HepG2 (cell line): Measurements from ENCODE around the gene TSGA10IP. TPM values are rescaled to one million over a fixed set of nuclear protein-coding genes. Genes with fewer than 3 reads are reported as not detected.

ENCODE experiments used
- BORCS8-MEF2B ChIP-seq: sonication (generic); formaldehyde crosslinking; IDR thresholded peaks from 2 replicates; pipeline ENCODE4 v1.8.0; 2022; ENCODE audit warnings: mild to moderate bottlenecking, missing genetic modification reagents
- CBX5 ChIP-seq: sonication (generic); formaldehyde crosslinking; IDR thresholded peaks from 2 replicates; pipeline ENCODE4 v1.4.0; 2020; ENCODE audit warnings: missing genetic modification reagents, borderline replicate concordance
- GATAD2A ChIP-seq: IDR thresholded peaks from 2 replicates; pipeline ENCODE4 v1.6.1; 2016
- HMGXB3 ChIP-seq: sonication (generic); formaldehyde crosslinking; IDR thresholded peaks from 2 replicates; pipeline ENCODE4 v1.4.0; 2020; ENCODE audit warnings: missing genetic modification reagents, borderline replicate concordance
- IRX3 ChIP-seq: sonication (generic); formaldehyde crosslinking; IDR thresholded peaks from 2 replicates; pipeline ENCODE4 v1.8.1; 2023; ENCODE audit warnings: mild to moderate bottlenecking, low read depth, missing genetic modification reagents, borderline replicate concordance
- JUN ChIP-seq: sonication (generic); formaldehyde crosslinking; IDR thresholded peaks from 2 replicates; pipeline ENCODE4 v1.4.0; 2020; ENCODE audit warnings: mild to moderate bottlenecking, missing genetic modification reagents
- KDM6A ChIP-seq: IDR thresholded peaks from 2 replicates; pipeline ENCODE4 v1.6.1; 2016; ENCODE audit warnings: low read depth
- MED1 ChIP-seq: sonication (generic); formaldehyde crosslinking; IDR thresholded peaks from 2 replicates; pipeline ENCODE4 v1.4.0; 2020; ENCODE audit warnings: missing genetic modification reagents
- MNT ChIP-seq: fragments of 450-650 bp; IDR thresholded peaks from 2 replicates; pipeline ENCODE4 v1.6.1; 2016
- NR2F2 ChIP-seq: IDR thresholded peaks from 2 replicates; pipeline ENCODE4 v1.6.1; 2012; ENCODE audit warnings: low read depth, inconsistent platforms, borderline replicate concordance
- PLRG1 ChIP-seq: fragments of 450-650 bp; conservative IDR thresholded peaks from 2 replicates; pipeline ENCODE4 v1.6.1; 2016
- POLR2AphosphoS5 ChIP-seq: IDR thresholded peaks from 2 replicates; pipeline ENCODE4 v1.6.1; 2012; ENCODE audit warnings: low read depth, low read length
- RNF2 ChIP-seq: fragments of 450-650 bp; conservative IDR thresholded peaks from 2 replicates; pipeline ENCODE4 v1.6.1; 2016; ENCODE audit warnings: low read depth
- TEAD3 ChIP-seq: optimal IDR thresholded peaks from 2 replicates; pipeline ENCODE3; 2016; ENCODE audit warnings: borderline replicate concordance
- TFAP4 ChIP-seq: sonication (generic); IDR thresholded peaks from 2 replicates; pipeline ENCODE4 v1.6.1; 2016; ENCODE audit warnings: low read depth, borderline replicate concordance
- ZFYVE20 ChIP-seq: sonication (generic); formaldehyde crosslinking; IDR thresholded peaks from 2 replicates; pipeline ENCODE4 v1.8.0; 2023; ENCODE audit warnings: low read depth, mild to moderate bottlenecking, moderate library complexity, missing genetic modification reagents, borderline replicate concordance
- ZNF232 ChIP-seq: sonication (generic); formaldehyde crosslinking; IDR thresholded peaks from 2 replicates; pipeline ENCODE4 v1.4.0; 2020; ENCODE audit warnings: missing genetic modification reagents, borderline replicate concordance
- ZNF619 ChIP-seq: sonication (generic); formaldehyde crosslinking; IDR thresholded peaks from 2 replicates; pipeline ENCODE4 v1.4.0; 2020; ENCODE audit warnings: mild to moderate bottlenecking, missing genetic modification reagents
- polyA plus RNA-seq, 8 experiments: library from polyadenylated mRNA; depleted of rRNA in 3 of 8; stranded (reverse) in 7 of 8; unstranded in 1 of 8; fragments of >200 nt; fragmentation: Illumina TruSeq in 4 of 8; extraction: Trizol in 4 of 8; gene quantifications; 2 replicates each; pipeline versions ENCODE4 v1.2.1 to v1.2.3, GENCODE V29; 2011 to 2016; ENCODE audit warnings: low read depth in 4 of 8, missing spikeins in 1 of 8, mixed read lengths in 1 of 8; ENCODE audit not compliant: insufficient read depth in 1 of 8
- total RNA-seq, 5 experiments: library from RNA; depleted of rRNA; stranded (reverse); fragments of >200 nt; fragmentation: Illumina TruSeq; extraction: Trizol; gene quantifications; 2 replicates each; pipeline ENCODE4 v1.2.3, GENCODE V29; 2016; ENCODE audit warnings: low read depth in 1 of 5
- TF ChIP-seq, protein P1 (sequence below): sonication (generic); formaldehyde crosslinking; conservative IDR thresholded peaks from 2 replicates; pipeline ENCODE4 v1.4.0; 2020; ENCODE audit warnings: missing genetic modification reagents
- TF ChIP-seq, protein P2 (sequence below): IDR thresholded peaks from 2 replicates; pipeline ENCODE4 v1.6.1; 2016; ENCODE audit warnings: missing biosample characterization, missing genetic modification reagents, low read depth

The TSGA10IP gene
- total and polyA plus RNA-seq, 2 of the 13 experiments (the other 11 are each of a cell fraction or from before 2014, with no cell fraction given), result not detected

DNA sequence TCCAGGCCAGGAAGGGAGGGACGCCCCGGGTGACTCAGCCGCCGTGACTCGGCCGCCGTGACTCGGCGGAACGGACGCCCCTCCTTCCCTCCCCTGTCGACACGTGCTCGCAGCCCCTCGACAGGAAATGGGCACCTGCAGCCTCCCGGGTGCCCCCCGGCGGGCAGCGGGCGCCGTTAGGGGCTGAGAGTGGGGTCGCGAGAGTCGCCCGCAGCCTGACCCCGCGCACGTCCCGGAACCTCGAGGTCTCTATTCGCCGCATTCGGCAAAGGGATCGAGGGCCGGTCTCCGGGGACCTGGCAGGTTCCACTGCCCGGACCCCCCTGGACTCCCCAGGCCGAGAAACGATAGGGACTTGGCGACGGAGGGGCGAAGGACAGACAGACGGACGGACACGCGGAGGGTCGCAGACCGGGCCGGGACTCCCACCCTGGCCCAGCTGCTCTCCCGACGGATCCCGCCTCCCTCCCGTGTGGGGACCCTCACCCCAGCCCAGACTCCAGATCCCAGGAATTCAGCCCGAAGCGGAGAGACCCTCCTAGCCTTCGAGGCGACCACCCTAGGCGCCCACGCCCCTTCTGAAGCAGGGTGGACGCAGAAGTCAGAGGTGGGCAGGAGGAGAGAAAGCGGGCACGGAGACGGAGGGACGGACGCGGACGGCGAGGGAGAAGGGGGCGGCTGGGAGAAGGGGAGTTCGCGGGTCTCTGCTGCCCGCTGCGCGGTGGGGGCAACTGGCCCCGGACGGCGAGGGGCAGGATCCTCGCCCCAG is 45.7 kb upstream of the TSGA10IP start (continued):
- no peak for TF ChIP-seq POLR2AphosphoS5
- TF ChIP-seq ZNF232 (CRISPR knock-in tag), result peak; percentile 53; the same call in 1 of the 2 replicates
- peak; percentile 92 for TF ChIP-seq RNF2
- no peak for TF ChIP-seq TEAD3 (CRISPR knock-in tag)
- TF ChIP-seq, protein P1, sequence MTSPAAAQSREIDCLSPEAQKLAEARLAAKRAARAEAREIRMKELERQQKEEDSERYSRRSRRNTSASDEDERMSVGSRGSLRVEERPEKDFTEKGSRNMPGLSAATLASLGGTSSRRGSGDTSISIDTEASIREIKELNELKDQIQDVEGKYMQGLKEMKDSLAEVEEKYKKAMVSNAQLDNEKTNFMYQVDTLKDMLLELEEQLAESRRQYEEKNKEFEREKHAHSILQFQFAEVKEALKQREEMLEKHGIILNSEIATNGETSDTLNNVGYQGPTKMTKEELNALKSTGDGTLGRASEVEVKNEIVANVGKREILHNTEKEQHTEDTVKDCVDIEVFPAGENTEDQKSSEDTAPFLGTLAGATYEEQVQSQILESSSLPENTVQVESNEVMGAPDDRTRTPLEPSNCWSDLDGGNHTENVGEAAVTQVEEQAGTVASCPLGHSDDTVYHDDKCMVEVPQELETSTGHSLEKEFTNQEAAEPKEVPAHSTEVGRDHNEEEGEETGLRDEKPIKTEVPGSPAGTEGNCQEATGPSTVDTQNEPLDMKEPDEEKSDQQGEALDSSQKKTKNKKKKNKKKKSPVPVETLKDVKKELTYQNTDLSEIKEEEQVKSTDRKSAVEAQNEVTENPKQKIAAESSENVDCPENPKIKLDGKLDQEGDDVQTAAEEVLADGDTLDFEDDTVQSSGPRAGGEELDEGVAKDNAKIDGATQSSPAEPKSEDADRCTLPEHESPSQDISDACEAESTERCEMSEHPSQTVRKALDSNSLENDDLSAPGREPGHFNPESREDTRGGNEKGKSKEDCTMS (CRISPR knock-in tag), result no peak
- 0 out of 2 replicates have a peak, but pooled peaks have one; percentile 12 for TF ChIP-seq MED1 (CRISPR knock-in tag)
- TF ChIP-seq PLRG1, result no peak
- TF ChIP-seq IRX3, result no peak
- peak; percentile 72; the same call in 1 of the 2 replicates for TF ChIP-seq BORCS8-MEF2B (CRISPR knock-in tag)
- TF ChIP-seq NR2F2, result no peak
- no peak for TF ChIP-seq TFAP4
- TF ChIP-seq, protein P2, sequence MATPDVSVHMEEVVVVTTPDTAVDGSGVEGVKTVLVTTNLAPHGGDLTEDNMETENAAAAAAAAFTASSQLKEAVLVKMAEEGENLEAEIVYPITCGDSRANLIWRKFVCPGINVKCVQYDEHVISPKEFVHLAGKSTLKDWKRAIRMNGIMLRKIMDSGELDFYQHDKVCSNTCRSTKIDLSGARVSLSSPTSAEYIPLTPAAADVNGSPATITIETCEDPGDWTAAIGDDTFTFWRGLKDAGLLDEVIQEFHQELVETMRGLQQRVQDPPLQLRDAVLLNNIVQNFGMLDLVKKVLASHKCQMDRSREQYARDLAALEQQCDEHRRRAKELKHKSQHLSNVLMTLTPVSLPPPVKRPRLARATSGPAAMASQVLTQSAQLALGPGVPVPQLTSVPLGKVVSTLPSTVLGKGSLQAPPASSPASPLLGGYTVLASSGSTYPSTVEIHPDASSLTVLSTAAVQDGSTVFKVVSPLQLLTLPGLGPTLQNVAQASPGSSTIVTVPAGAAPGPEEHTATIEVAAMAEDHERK (CRISPR knock-in tag), result no peak
- no peak for TF ChIP-seq CBX5 (CRISPR knock-in tag)
- TF ChIP-seq HMGXB3 (CRISPR knock-in tag), result no peak
- TF ChIP-seq ZNF619 (CRISPR knock-in tag), result no peak
- no peak for TF ChIP-seq JUN (CRISPR knock-in tag)
- TF ChIP-seq GATAD2A (CRISPR knock-in tag), result peak; percentile 56; the same call in 1 of the 2 replicates
- TF ChIP-seq MNT, result peak; percentile 63
- no peak for TF ChIP-seq KDM6A (CRISPR knock-in tag)
- TF ChIP-seq ZFYVE20 (CRISPR knock-in tag), result no peak
